ENCODE data around the gene IL6ST.
"Not testable (repeated sequence)": the region's sequence is repeated elsewhere in the genome, so short reads cannot be mapped to it uniquely, and the experiment has no call there.

IL6ST gene

DNA sequence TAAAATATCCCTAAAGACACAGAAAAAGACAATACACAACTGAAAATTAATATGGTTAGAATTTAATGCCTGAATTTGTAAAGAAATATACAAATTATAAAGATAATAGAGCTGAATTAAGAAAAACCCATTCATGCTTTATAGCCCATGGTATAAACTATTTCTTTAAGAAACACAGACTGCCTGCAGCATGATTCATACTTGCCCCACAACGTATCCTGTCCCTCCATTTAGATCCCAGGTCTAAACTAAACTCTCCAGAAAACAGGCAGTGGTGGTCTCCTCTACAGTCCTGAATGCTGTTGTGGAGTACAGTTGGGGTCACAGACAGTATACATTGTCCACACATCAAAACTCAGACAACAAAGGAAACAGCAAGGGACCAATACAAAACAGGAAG, 24.8 kb downstream of the IL6ST start:
- no peak for DNase-seq (ENCODE audit: extremely low read depth in 1 of 2, low read depth in 1 of 2)

DNA sequence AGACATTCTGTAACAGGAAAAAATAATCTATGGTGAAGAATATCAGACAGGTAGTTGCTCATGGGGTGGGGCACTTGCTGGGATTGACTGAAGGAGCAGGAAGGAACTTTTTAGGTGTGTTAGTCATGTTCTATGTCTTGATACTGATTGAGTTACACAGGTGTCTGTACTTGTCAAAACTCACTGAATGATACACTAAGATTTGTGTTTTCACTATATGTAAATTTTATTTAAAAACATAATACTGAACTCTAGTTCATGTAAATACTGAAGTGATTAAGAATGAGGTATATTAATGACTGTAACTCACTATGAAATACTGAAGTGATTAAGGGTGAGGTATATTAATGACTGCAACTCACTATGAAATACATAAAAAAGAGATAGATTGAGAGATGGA, 28.5 kb downstream of the IL6ST start:
- DNase-seq (ENCODE audit: extremely low read depth in 1 of 2, low read depth in 1 of 2) = no peak

DNA sequence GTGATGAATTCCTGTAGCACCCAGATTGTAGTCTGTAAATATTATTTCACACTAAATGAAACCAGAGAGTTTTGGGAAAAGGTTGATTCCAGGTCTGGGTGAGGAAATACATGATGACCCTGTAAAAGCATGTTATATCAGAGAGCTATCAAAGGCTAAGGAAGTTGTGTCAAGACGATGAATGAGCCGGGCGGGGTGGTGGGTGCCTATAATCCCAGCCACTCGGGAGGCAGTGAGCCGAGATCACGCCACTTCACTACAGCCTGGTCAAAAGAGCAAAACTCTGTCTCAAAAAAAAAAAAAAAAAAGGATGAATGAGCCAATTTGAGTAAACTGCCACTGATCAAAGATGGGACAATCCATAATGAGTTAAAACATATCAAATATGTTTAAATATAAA, 29.2 kb downstream of the IL6ST start:
- no peak for DNase-seq (ENCODE audit: extremely low read depth in 1 of 2, low read depth in 1 of 2)

DNA sequence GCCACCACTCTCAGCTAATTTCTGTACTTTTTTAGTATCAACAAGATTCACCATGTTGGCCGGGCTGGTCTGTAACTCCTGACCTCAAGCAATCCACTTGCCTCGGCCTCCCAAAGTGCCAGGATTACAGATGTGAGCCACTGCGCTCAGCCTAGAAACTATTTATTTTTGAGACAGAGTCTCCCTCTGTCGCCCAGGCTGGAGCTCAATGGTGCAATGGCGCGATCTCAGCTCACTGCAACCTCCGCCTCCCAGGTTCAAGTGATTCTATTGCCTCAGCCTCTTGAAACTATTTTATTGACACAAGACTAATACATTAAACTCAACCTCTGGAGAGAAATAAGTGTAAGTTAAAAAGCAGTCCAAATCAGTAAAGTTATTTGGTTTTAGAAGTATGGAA, 34.0 kb downstream of the IL6ST start:
- no peak for DNase-seq (ENCODE audit: extremely low read depth in 1 of 2, low read depth in 1 of 2)

DNA sequence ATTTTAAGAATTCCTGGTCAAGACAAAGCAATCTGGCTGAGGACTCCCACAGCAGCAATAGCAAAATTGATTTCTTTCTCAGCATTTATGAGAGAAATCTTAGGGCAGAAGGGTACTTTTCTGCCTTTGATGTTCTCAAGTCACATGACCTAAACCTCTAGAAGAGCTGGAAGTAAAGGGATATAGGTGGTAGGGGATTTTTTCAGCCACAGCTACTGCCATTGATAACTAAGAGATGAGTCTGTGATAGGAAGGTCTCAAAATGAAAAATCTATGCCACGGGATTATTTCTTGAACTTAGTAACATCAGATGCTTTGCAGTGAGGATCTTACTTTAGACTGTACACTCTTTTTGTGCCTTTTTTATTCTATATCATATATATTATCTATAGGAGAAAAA, 35.6 kb downstream of the IL6ST start:
- no peak for DNase-seq (ENCODE audit: extremely low read depth in 1 of 2, low read depth in 1 of 2)

DNA sequence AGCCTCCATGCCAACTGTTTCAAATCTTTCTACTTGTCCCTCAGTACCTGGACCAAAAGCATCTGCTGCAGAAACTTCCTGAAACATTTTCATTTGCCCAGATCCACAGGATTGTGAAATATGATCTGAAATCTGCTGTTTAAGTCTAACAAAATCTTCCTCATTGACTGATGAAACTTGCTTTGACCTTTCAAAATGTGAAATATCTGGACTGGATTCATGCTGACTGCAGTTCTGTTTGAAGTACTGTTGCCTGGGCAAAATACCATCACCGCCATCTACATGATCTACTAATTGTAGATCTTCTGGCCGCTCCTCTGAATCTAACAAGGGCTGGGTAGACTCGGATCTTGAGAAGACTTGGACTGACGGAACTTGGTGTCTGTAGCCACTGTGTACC, 53.6 kb downstream of the IL6ST start:
- DNase-seq (ENCODE audit: extremely low read depth in 1 of 2, low read depth in 1 of 2) = not testable (repeated sequence)

DNA sequence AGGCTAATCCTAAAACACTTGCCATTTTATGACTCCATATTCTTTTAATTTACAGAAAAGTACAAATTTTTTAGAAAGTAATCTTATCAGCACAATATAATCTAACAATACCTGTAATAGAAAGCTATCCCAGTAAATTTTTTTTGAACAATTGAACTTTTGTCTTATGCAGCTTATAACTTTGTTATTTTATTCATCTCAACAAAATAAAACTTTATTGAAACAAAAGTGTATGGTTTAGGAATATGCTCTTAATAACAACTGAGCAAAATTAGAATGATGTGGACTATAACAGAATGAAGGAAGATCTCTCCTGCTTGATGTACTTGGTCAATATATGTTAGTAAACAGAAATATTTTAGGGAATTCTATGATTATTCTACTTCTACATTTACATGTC, 57.2 kb downstream of the IL6ST start:
- DNase-seq (ENCODE audit: extremely low read depth in 1 of 2, low read depth in 1 of 2) = not testable (repeated sequence)

DNA sequence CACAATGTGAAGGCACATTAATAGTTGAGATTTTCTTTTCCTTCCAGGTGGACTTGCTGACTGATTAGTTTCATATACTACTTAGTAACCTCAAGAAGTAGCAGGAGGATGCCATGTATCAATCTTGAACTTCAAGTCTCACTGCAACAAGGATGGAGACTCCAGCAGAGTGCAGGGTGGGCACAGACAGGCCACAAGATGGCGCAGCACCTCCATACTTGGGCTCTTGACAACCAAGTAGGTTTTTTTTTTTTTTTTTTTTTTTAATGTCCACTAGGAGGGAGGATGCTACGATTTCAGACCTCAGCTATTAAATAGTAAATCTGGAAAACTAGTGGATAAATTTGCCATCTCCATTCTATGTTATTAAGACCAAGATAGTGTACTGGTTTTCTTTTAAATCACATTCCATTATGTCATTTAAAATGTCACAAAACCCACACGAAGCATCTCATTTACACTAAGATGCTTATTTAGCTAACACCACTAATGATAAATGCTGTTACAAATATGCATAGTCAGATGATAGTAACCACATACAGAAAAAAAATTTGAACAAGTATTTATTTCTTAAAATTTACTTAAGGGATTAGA, 58.6 kb downstream of the IL6ST start:
- peak; percentile 49 to 56 for DNase-seq (ENCODE audit: extremely low read depth in 1 of 2, low read depth in 1 of 2)

DNA sequence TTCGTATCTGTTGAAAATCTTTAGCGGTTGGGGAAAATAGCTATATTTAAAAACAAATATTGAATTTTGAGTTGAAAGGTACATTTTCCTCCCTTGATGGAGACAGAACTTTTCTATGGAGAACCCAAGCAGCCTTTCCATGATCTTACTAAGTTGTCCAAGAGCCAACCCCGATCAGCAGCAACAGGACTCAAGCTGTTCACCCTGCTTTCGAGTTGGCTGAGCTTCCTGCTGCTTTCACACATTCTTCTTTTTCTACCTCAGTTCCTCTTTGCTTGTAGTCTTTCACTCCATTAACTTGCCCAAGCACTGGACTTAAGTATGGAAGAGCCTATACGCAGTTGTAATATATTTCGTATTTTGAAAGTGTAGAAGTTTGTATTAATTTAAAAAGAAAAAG, 59.4 kb downstream of the IL6ST start:
- DNase-seq (ENCODE audit: extremely low read depth in 1 of 2, low read depth in 1 of 2) = no peak

DNA sequence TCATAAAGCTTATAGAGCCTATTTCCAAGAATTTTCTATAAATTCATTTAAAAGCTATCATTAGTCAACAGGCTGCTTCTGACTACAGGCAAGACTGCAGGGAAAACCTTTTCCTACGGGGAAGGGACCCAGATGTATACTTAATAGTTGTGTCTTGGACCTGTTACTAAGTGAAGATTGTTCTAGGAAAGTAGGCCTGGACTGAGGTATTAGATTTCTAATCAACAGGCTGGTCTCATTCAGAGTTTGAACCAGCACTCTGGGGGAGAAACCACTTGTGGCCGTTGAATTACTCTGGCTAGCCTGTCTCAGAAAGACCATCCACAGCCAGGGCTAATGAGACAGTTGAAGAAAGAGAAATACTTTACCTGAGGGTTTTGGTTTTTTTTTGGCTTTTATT, 60.0 kb downstream of the IL6ST start:
- no peak for DNase-seq (ENCODE audit: extremely low read depth in 1 of 2, low read depth in 1 of 2)

DNA sequence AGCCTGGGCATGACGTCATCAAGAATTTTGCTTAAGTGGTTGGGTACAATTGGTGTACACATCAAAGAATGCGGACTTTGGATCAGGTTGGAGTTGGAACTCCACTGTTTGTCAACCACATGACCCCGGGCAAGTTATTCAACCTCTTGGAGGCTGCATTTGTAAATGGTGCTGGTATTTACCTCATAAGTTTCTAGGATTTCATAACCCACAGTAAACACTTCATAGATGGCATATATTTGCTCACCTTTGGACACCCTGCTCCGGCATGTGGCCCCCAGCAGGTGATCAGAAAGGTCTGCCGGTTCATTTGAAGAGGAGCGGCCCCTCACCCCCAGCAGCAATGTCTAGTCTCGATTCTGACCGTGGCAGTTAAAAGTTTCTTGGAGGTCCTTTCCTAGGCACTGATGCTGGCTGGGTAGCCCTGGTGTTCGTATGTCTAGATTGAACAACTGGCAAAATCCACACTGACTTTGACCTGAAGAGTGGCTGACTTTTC, 60.6 kb downstream of the IL6ST start:
- no peak for DNase-seq (ENCODE audit: extremely low read depth in 1 of 2, low read depth in 1 of 2)

DNA sequence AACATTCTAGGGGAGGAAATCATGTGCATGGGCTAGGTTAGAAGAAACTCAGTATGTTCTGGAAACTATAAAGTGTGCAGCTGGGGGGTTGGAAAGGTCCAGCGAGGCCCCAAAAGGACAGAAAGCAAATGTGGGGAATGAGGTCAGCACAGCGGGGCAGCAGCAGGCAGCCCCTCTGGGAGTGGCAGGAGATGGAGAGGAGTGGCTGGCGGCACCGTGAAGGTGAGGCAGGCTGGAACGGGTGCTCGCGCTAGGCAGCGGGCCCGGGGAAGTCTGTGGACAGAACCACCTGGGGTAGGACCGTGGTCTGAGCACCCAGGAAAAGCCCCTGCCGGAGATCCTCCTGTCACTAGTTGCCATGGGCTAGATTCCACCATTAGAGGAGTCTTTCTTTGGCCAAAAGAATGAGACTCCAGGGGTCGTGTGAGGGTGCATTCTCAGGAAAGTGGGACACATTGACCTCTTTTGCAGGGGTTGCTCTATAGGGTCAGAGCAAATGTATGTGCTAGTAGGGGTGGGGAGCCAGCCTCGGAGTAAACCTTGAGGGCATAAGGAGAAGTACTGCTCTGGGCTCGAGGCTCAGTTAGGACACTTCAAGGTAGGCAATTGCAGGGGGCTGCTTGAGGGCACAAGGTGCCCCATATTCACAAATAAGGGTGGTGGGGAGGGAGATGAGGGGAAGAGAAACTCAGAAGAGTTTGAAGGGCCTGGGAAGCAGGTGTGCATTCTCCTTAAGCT, 61.2 kb downstream of the IL6ST start:
- DNase-seq (ENCODE audit: extremely low read depth in 1 of 2, low read depth in 1 of 2) = no peak

DNA sequence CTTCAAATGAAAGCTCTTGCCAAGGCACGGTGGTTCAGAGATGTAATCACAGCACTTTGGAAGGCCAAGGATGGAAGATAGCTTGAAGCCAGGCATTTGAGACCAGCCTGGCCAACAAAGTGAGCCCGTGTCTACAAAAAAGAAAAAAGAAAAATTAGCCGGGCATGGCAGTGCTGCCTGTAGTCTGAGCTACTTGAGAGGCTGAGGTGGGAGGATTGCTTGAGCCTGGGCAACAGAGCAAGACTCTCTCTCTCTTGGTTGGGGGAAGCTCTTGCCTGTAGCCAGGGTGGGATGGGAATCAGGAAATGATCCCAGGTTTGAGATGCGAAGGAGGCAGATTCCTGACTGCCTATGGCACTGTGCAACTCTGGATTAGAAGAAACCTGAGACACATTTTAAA, 62.1 kb downstream of the IL6ST start:
- no peak for DNase-seq (ENCODE audit: extremely low read depth in 1 of 2, low read depth in 1 of 2)

DNA sequence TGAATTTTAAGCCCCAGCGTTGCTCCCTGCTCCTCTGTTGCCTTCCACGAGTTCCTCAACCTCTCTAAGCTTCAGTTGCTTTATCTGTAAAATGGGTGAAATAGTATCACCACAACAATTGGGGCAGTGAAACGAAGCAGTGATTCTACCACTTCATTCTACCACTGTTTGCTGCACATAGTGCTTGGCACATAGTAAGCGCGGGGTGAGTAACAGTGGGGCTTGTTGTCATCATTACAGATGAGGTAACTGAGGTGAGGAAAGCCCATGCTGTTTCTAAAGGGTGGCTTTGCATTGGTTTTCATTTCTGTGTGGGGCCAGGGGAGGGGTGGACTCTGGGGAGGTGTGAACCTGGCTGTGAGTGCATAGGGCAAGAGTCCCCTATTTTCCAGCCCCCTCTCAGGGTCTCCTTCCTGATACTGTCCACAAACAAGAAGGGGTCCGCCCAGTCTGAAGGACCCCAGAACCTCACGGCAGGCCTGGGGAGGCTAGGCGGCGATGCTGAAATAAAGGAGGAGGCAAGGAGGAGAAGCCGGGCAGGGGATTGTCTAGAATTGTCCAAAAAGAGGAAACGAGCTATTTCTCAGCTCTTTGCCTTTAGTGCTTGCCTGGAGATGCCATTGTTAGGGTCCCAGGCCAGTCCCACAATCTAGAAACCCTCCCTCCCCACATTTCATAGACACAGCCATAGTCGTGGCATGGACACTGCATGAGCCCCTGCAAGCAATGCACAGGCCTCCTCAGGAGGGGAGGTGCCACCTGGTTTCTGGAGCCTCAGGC, 65.6 kb downstream of the IL6ST start:
- no peak for DNase-seq (ENCODE audit: extremely low read depth in 1 of 2, low read depth in 1 of 2)

DNA sequence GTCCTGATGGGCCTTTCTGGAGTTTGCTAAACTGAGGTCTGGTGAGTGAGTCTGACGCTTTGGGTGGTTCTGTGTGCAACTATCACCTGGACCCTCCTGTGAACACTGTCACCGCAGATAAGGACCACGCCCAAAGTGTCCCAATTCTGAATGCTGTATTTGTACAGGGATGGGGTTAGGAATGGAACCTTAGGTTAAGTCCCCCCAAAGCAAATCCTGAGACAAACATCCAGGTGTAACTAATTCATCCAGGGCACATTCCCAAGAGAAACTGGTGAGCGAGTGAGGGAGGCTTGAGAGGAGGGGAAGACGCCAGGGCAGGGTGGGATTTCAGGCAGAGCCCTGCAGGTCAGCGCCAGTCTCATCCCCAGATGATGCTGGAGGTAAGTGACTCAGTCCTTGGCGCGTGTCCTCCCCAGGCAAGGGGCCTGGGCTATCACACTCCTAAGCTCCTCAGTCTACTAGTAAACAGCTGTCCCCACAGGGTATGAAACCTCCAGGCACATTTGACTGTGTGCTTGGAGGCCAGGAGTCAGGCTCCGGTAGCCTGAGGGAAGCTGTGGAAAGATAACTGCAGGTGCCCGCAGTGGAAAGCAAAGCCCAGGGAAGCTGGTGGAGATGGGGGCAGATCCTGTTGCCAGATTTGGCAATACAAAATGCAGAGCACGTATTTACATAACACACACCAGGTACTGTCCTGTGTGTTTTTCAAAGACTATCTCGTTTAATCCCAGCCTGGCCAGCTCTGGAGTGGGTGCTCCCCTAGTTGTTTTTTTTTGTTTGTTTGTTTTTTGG, 66.7 kb downstream of the IL6ST start:
- DNase-seq (ENCODE audit: extremely low read depth in 1 of 2, low read depth in 1 of 2) = no peak

DNA sequence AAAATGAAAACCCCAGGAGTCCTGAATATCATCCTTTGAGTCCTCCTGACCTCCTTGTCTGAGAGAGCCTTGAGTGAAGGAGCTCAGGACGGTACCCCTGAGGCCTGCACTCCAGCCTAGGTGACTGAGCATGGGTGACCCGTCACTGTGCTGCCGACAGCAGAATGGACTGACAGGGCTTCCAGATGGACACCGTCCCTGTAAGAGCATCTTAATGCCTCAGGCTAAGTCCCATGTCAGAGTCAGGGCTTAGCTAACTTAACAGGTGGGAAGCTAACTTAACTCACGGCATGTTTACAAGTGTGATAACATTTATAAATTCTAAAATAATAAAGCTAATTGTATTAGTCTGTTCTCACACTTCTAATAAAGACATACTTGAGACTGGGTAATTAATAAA, 68.3 kb downstream of the IL6ST start:
- DNase-seq (ENCODE audit: extremely low read depth in 1 of 2, low read depth in 1 of 2) = no peak

DNA sequence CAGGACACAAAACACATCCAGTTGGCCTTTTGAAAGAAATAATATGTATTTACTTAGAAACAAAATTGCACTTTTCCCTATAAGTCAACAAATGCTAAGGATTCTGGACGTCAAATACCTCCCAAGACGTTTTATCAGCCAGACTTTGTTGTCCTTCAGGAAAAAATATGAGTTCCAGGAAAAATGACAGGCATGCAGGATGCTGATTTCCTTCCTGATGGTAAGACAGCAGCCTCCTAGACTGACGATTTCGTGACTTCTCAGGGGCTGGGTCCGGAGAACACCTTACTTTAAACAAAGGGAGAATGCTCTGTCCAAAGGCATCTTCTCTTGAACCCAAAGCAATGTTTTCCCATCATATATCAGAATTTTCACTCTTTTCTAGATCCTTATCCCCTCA, 69.1 kb downstream of the IL6ST start:
- no peak for DNase-seq (ENCODE audit: extremely low read depth in 1 of 2, low read depth in 1 of 2)

DNA sequence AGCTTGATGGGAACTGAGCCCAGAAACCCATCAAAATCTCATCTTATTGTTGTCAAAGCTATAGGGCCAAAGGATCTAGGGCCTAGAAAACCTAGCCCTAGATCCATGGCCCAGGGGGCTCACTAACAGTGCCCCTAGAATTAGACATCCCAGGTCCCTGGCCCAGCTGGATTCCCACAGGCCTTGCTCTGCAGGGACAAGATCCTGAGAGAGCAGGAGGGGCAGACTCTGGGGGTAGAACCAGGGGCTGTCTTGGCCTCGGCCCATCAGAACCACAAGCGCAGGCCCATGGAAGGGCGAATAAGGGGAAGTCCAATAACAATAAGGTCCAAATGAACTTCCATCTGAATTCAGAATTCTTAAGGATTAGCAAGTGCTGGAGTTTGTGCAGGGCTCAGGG, 69.6 kb downstream of the IL6ST start:
- no peak for DNase-seq (ENCODE audit: extremely low read depth in 1 of 2, low read depth in 1 of 2)

DNA sequence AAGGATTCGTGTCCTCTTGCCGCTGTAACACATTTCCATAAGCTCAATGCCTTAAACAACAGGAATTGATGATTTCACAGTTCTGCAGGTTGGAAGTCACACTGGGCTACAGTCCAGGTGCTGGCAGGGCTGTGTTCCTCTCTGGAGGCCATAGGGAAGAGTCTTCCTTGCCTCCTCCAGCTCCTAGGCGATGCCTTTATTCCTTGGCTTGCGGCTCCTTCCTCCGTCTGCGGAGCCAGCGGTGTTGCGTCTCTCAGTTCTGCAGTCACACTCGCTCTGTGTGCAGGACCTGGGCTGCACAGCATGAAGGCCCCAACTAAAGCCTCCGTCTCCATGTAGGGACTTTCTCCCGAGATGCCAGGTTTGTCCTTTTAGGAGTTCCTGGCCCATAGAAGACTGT, 70.0 kb downstream of the IL6ST start:
- no peak for DNase-seq (ENCODE audit: extremely low read depth in 1 of 2, low read depth in 1 of 2)

DNA sequence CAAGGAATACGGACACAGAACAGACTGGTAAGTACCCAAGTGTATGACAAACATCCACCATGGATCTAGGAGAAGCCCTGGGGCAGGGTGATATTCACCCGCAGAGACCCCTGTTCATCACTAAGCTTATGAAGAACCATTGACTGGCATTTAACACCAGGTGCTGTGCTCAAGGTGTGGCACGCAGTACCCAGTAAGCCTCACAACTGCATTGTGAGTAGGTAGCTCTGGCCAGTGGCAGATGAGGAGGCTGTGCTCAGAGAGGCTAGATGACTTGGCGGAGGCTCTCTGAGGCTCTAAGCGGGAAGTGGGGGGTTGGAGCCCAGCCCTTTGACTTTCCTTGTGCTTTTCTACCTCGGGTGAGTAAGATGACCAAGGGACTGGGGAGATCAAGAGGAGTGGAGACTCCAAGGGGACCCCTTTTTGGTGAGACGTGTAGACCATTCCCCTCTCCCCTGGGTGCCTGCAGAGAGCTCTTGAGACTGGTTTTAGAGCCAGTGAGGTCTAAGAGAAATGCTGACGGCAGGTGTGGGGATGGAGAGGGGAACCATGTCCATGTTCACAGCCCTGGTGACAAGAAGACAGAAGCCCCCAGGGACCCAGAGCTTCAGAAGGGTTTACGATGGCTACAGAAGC, 70.8 kb downstream of the IL6ST start:
- no peak for DNase-seq (ENCODE audit: extremely low read depth in 1 of 2, low read depth in 1 of 2)
